ENCODE results near the gene CCDC33.
A peak's percentile ranks its signal among the peaks of the same experiment; 100 is the strongest.

The CCDC33 gene

GRCh38 chr15:74244822-74245341, 8.8 kb downstream of the CCDC33 start:
- Histone ChIP-seq H3K9ac (ENCODE audit: low read length) (no peak overlapping the region), H4K8ac (ENCODE audit: low read depth, low read length) (no peak overlapping the region), H3K23ac (ENCODE audit: low read length) (no peak overlapping the region), H3K36me3 (ENCODE audit: control insufficient read depth, insufficient read depth, low read length) (no peaks in the 10 kb centered on the region), H3K79me2 (ENCODE audit: control insufficient read depth, insufficient read depth, low read length) (no peaks in the 10 kb centered on the region), H2BK120ac (ENCODE audit: low read depth, low read length) (no peak overlapping the region), H3K4me2 (ENCODE audit: low read length) (no peak overlapping the region), H4K5ac (ENCODE audit: low read length) (no peak overlapping the region), H3K4me3 (ENCODE audit: low read length) (no peak overlapping the region), H3K27me3 (ENCODE audit: insufficient read depth, low read length, poor library complexity) (no peaks in the 10 kb centered on the region), H2BK15ac (replicated peaks; ENCODE audit: low read depth) (no peak overlapping the region), H3K27ac (ENCODE audit: low read depth, low read length) (no peak overlapping the region), H3K56ac (ENCODE audit: low read length) (peak overlapping the region; percentile 6), H3K4ac (ENCODE audit: low read depth, low read length) (no peak overlapping the region), H2BK5ac (ENCODE audit: low read length) (no peak overlapping the region), H3K4me1 (ENCODE audit: control insufficient read depth, low read depth, low read length) (peaks cover 29% of the 10 kb centered on the region), H3K79me1 (ENCODE audit: low read length) (no peaks in the 10 kb centered on the region), H3K18ac (ENCODE audit: low read length) (no peak overlapping the region), H2AK5ac (ENCODE audit: low read length) (no peak overlapping the region)
- DNase-seq = no peak
- WGBS (ENCODE audit: extremely low coverage, insufficient coverage, low lambda C conversion rate) = no CpG with 5 or more reads among the region's 4 CpGs

DNA sequence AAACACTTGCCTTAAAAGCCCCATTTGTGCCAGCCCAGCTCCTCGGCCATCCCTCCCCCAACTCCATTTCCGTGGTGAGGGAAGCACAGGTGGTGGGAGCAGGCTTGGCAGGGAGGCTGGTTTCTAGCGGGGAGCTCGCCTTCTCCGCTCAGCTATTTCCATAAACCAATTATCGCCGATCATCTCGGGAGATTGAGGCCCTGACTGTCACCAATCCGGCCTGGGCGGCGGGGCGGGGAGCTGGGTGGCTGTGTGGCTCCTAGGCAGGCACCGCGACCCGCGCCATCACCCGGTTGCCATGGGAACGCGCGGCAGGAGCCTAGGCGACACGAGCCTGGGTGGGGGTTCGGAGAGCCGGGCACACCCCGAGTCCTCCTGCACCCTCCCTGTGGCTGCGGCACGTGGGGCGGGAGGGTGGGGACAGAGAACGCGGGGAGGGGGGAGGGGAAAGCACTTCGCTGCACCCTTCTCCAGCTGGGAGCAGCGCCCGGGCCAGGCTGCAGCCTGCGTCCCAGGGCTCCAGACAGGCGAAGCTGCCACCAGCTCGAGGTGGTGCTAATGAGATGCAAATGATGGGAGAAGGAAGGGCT, 9.3 kb downstream of the CCDC33 start:
- Histone ChIP-seq H3K4ac (ENCODE audit: low read depth, low read length) (no peak overlapping the region), H3K36me3 (ENCODE audit: control insufficient read depth, insufficient read depth, low read length) (no peaks in the 10 kb centered on the region), H3K23ac (ENCODE audit: low read length) (no peak overlapping the region), H3K79me1 (ENCODE audit: low read length) (no peaks in the 10 kb centered on the region), H3K4me3 (ENCODE audit: low read length) (no peak overlapping the region), H2BK15ac (replicated peaks; ENCODE audit: low read depth) (no peak overlapping the region), H2AK5ac (ENCODE audit: low read length) (no peak overlapping the region), H4K8ac (ENCODE audit: low read depth, low read length) (no peak overlapping the region), H2BK120ac (ENCODE audit: low read depth, low read length) (no peak overlapping the region), H3K9ac (ENCODE audit: low read length) (no peak overlapping the region), H2BK5ac (ENCODE audit: low read length) (no peak overlapping the region), H4K5ac (ENCODE audit: low read length) (no peak overlapping the region), H3K4me2 (ENCODE audit: low read length) (no peak overlapping the region), H3K18ac (ENCODE audit: low read length) (no peak overlapping the region), H3K27ac (ENCODE audit: low read depth, low read length) (no peak overlapping the region), H3K4me1 (ENCODE audit: control insufficient read depth, low read depth, low read length) (peaks cover 25% of the 10 kb centered on the region), H3K79me2 (ENCODE audit: control insufficient read depth, insufficient read depth, low read length) (no peaks in the 10 kb centered on the region), H3K27me3 (ENCODE audit: insufficient read depth, low read length, poor library complexity) (no peaks in the 10 kb centered on the region), H3K56ac (ENCODE audit: low read length) (no peak overlapping the region)
- no CpG with 5 or more reads among the region's 36 CpGs for WGBS (ENCODE audit: extremely low coverage, insufficient coverage, low lambda C conversion rate)
- DNase-seq = peak; percentile 86

DNA sequence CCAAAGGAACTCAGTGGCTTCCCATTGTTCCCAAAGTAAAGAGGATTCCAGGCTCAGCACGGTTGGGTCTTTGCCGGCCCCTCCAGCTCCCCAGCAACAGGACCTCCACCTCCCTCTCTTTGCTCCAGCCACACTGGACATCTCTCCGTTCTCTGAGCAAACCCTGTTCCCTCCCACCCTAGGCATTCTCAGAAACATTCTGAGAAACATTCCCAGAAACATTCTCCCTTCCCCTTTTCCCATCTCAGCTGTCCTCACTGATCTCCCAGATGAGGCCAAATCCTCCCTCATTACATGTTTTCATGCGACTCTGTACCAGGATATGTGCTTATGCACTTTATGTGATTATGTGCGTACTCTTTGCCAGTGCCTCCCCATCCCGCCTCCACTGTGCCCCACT, 14.1 kb downstream of the CCDC33 start:
- WGBS (ENCODE audit: extremely low coverage, insufficient coverage, low lambda C conversion rate) = no CpG with 5 or more reads among the region's 6 CpGs
- Histone ChIP-seq H2AK5ac (ENCODE audit: low read length) (no peak overlapping the region), H3K27ac (ENCODE audit: low read depth, low read length) (no peak overlapping the region), H3K4me2 (ENCODE audit: low read length) (no peak overlapping the region), H3K4ac (ENCODE audit: low read depth, low read length) (no peak overlapping the region), H3K56ac (ENCODE audit: low read length) (no peak overlapping the region), H2BK15ac (replicated peaks; ENCODE audit: low read depth) (no peak overlapping the region), H3K18ac (ENCODE audit: low read length) (no peak overlapping the region), H4K5ac (ENCODE audit: low read length) (no peak overlapping the region), H2BK5ac (ENCODE audit: low read length) (no peak overlapping the region), H3K23ac (ENCODE audit: low read length) (no peak overlapping the region), H3K4me1 (ENCODE audit: control insufficient read depth, low read depth, low read length) (peaks cover 4% of the 10 kb centered on the region), H2BK120ac (ENCODE audit: low read depth, low read length) (no peak overlapping the region), H3K9ac (ENCODE audit: low read length) (no peak overlapping the region), H3K79me1 (ENCODE audit: low read length) (no peaks in the 10 kb centered on the region), H4K8ac (ENCODE audit: low read depth, low read length) (no peak overlapping the region), H3K4me3 (ENCODE audit: low read length) (no peak overlapping the region), H3K79me2 (ENCODE audit: control insufficient read depth, insufficient read depth, low read length) (no peaks in the 10 kb centered on the region), H3K36me3 (ENCODE audit: control insufficient read depth, insufficient read depth, low read length) (no peaks in the 10 kb centered on the region), H3K27me3 (ENCODE audit: insufficient read depth, low read length, poor library complexity) (no peaks in the 10 kb centered on the region)
- DNase-seq = no peak

DNA sequence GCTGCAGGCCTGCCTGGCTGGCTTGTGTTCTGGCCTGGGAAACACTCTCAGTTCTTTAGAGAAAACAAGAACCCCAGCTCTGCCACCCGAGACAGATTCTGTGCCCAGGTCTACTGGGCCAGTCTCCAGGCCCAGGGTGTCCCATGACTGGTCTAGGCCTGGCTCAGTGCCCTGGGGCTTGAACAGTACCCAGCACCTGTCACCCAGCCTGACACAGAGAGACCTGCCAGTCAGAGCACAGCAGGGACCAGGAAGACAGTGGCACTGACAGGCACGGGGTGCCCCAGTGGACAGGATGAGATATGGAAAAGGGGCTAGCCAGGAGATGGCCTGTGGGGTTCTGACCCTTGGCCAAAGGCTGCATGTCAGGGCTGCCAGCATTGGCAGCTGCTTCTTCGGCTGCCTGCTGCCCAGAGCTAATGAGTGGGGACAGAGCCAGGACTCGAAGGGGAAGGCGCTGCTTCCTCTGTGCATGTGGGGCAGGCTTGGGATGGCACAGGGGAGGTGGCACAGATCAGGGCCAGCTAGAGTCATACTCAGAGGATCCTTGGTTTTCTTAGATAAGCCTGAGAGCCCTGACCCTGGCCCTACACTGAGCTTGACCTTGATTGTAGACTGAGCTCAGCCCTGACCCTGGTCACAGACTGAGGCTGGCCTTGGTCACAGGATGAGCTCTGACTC, 15.1 kb downstream of the CCDC33 start:
- no peaks in the 10 kb centered on the region for H3K79me2 ChIP-seq (ENCODE audit: control insufficient read depth, insufficient read depth, low read length)
- no peaks in the 10 kb centered on the region for H3K79me1 ChIP-seq (ENCODE audit: low read length)
- H3K56ac ChIP-seq (ENCODE audit: low read length) = no peak overlapping the region
- H3K36me3 ChIP-seq (ENCODE audit: control insufficient read depth, insufficient read depth, low read length) = no peaks in the 10 kb centered on the region
- no peak overlapping the region for H4K5ac ChIP-seq (ENCODE audit: low read length)
- H2BK5ac ChIP-seq (ENCODE audit: low read length) = no peak overlapping the region
- H3K9ac ChIP-seq (ENCODE audit: low read length) = no peak overlapping the region
- H3K4me3 ChIP-seq (ENCODE audit: low read length) = no peak overlapping the region
- no peak overlapping the region for H2AK5ac ChIP-seq (ENCODE audit: low read length)
- H3K4ac ChIP-seq (ENCODE audit: low read depth, low read length) = no peak overlapping the region
- no peaks in the 10 kb centered on the region for H3K27me3 ChIP-seq (ENCODE audit: insufficient read depth, low read length, poor library complexity)
- H3K18ac ChIP-seq (ENCODE audit: low read length) = no peak overlapping the region
- H3K4me2 ChIP-seq (ENCODE audit: low read length) = no peak overlapping the region
- no CpG with 5 or more reads among the region's 5 CpGs for WGBS (ENCODE audit: extremely low coverage, insufficient coverage, low lambda C conversion rate)
- H2BK15ac ChIP-seq (replicated peaks; ENCODE audit: low read depth) = no peak overlapping the region
- H3K4me1 ChIP-seq (ENCODE audit: control insufficient read depth, low read depth, low read length) = peaks cover 2% of the 10 kb centered on the region
- H3K23ac ChIP-seq (ENCODE audit: low read length) = no peak overlapping the region
- H3K27ac ChIP-seq (ENCODE audit: low read depth, low read length) = no peak overlapping the region
- DNase-seq = no peak
- H4K8ac ChIP-seq (ENCODE audit: low read depth, low read length) = no peak overlapping the region
- no peak overlapping the region for H2BK120ac ChIP-seq (ENCODE audit: low read depth, low read length)

DNA sequence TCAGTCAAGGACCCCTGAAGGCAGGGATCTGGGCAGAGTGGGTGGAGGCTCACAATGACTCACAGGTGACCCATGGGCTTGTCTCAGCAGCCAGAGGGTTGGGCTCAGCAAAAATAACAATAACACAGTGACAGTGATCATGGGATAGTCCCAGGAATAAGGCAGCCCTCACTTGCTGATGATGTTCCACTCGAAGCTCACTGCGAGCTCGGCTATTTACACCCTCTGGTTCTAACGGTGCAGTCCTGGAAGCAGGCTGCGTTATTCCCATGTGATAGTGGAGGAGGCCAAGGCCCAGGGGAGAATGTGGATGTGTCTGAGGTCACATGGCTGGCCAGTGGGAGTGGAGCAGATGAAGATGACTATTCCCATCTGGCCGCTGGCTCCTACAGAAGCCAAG, 16.2 kb downstream of the CCDC33 start:
- no peak overlapping the region for H3K4me2 ChIP-seq (ENCODE audit: low read length)
- no peak overlapping the region for H3K23ac ChIP-seq (ENCODE audit: low read length)
- no peaks in the 10 kb centered on the region for H3K79me2 ChIP-seq (ENCODE audit: control insufficient read depth, insufficient read depth, low read length)
- no peak overlapping the region for H3K18ac ChIP-seq (ENCODE audit: low read length)
- H3K4ac ChIP-seq (ENCODE audit: low read depth, low read length) = no peak overlapping the region
- no peak for DNase-seq
- no peak overlapping the region for H4K8ac ChIP-seq (ENCODE audit: low read depth, low read length)
- WGBS (ENCODE audit: extremely low coverage, insufficient coverage, low lambda C conversion rate) = no CpG with 5 or more reads among the region's 6 CpGs
- no peak overlapping the region for H2BK120ac ChIP-seq (ENCODE audit: low read depth, low read length)
- H2BK5ac ChIP-seq (ENCODE audit: low read length) = no peak overlapping the region
- H4K5ac ChIP-seq (ENCODE audit: low read length) = no peak overlapping the region
- H3K9ac ChIP-seq (ENCODE audit: low read length) = no peak overlapping the region
- no peaks in the 10 kb centered on the region for H3K79me1 ChIP-seq (ENCODE audit: low read length)
- H3K27me3 ChIP-seq (ENCODE audit: insufficient read depth, low read length, poor library complexity) = no peaks in the 10 kb centered on the region
- H3K36me3 ChIP-seq (ENCODE audit: control insufficient read depth, insufficient read depth, low read length) = no peaks in the 10 kb centered on the region
- no peak overlapping the region for H2AK5ac ChIP-seq (ENCODE audit: low read length)
- H3K27ac ChIP-seq (ENCODE audit: low read depth, low read length) = no peak overlapping the region
- no peak overlapping the region for H3K56ac ChIP-seq (ENCODE audit: low read length)
- no peak overlapping the region for H3K4me3 ChIP-seq (ENCODE audit: low read length)
- no peak overlapping the region for H2BK15ac ChIP-seq (replicated peaks; ENCODE audit: low read depth)
- H3K4me1 ChIP-seq (ENCODE audit: control insufficient read depth, low read depth, low read length) = peaks cover 2% of the 10 kb centered on the region
